HG03378 (cell line): ENCODE data around the gene SEC14L5.

Experiments used
- ATAC-seq: cut with Tn5 transposase; IDR thresholded peaks from one replicate; pipeline ENCODE4 v1.9.1; 2021; ENCODE audit warnings: mild to moderate bottlenecking, moderate library complexity; ENCODE audit not compliant: unreplicated experiment

Gene SEC14L5

DNA sequence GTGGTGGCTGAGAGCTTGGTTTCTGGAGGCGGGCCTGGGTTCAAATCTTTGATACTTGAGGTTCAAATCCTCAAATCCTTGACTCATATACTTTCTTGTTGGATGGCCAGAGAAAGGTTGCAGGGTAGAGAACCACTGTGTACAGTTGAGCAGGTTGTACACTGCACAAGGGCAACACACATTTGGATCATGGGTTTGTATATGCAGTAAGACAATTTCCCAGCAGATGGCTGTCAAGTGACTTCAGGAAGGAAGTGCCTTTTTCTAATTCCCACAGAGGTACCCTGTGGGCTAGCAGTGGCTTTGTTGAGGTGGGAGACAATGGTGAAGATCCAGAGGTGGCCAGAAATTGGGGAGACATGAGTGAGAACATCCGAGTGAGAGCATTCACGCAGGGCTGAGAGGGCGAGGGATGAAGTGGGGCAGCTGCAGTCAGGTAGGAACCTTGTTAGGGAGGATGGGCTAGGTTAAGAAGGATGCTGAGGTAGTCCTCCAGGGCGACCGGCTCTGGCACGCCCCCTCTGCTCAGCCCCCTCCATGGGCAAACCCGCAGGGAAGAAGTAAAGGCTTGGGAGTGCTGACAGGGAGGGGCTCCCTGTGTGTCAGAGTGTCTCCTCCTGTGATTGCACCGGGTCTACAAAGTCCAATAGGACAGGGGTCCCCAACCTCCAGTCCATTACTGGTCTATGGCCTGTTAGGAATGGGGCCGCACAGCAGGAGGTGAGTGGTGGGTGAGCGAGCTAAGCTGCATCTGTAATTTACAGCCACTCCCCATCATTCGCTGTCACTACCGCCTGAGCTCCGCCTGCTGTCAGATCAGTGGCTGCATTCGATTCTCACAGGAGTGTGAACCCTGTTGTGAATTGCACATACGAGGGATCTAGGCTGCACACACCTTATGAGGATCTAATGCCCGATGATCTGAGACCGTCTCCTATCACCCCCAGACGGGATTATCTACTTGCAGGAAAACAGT is 104.9 kb downstream of the SEC14L5 start:
- no peak for ATAC-seq

GRCh38 chr16:5064915-5065314 is 106.8 kb downstream of the SEC14L5 start:
- ATAC-seq: no peak

DNA sequence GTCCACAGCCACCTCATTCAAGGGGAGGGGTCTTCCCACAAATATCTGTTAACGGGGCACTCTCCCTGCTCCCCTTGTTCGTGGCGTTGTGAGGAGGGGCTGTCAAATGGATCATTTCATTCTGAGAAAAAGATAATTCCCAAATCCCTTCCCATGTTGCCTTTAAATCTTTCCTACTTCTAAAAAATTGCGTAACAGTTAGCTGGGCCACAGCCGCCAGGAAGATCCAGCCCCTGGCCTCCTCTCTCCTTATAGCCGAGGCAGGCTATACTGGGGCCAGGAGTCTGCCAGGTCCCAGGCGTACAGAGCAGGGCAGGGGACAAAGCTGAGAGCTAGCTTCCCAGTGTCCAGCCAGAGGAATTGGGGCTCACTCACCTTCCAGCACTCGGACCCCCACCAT is 107.2 kb downstream of the SEC14L5 start:
- no peak for ATAC-seq

DNA sequence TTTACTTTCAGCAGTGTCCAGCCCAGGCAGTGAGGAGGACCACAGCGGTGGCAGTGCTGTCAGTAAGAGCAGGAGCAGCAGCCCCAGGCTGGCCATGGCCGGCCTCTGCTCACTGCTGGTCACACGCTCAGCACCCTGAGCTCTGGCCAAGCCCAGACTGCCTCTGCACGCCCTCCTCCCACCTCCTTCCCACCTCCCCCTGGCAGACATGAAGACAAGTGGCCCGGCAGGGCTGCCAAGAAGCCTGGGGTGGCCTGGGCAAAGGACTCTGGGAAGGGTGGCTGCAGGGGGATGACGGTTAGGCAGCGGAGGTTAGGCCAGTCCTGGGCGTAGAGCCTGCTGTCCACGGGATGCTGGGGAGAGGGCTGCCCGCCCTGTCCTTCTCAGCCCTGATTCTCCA is 107.7 kb downstream of the SEC14L5 start, which contains the start of gene C16orf89:
Gene C16orf89 (minus strand): TSS at position 144 of the 400 bp plus-strand sequence. CDS start 48 bp downstream, at position 96.
- ATAC-seq: no peak

DNA sequence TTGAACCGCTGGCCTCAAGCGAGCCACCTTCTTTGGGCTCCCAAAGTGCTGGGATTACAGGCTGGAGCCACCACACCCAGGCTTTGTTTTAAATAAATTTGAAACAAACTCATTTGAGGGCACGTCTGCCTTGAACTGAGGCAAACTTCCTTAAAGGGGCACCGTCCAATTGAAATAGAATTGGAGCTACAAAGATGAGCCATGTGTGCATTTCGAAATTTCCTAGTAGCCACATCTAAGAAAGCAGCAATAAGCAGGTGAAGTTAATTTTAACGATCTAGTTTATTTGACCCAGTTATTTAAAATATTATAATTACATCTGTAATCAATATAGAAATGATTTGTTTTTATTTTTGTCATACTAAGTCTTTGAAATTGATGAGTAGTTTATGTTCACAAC is 108.4 kb downstream of the SEC14L5 start:
- no peak for ATAC-seq
